Dermis blood vessel endothelial cell (primary cell): Measurements from ENCODE around the gene NR3C2. TPM values are rescaled to one million over a fixed set of nuclear protein-coding genes. Genes with fewer than 3 reads are reported as not detected.
A peak's percentile ranks its signal among the peaks of the same experiment; 100 is the strongest.

Experiments used
- DNase-seq: peaks from one replicate; pipeline ENCODE4 v3.0.0; 2010
- total RNA-seq: library from RNA; depleted of rRNA; stranded (reverse); fragments of >200 nt; gene quantifications from 2 replicates; pipeline ENCODE4 v1.2.3, GENCODE V29; 2014

NR3C2 gene
- total RNA-seq, 1 donor from 2014 or later: 9.9 TPM

DNA sequence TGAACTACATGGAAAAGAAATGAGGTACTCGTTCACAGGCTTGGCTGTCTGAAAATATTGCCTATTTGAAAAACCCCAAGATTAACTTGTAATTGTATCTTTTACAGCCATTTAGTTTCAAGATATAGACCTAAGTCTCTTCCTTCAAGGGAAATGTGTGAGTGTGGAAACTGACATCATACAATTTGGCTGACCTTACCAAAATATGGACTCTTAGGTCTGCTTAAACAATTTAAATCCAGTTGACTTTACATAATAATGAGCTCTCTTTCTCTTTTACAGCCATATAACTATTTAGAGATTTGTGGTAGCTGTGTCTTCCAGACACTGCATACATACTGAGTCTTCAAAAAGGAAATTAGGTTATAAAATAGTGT lies 186.9 kb downstream of the NR3C2 start:
- peak; percentile 29 for DNase-seq

DNA sequence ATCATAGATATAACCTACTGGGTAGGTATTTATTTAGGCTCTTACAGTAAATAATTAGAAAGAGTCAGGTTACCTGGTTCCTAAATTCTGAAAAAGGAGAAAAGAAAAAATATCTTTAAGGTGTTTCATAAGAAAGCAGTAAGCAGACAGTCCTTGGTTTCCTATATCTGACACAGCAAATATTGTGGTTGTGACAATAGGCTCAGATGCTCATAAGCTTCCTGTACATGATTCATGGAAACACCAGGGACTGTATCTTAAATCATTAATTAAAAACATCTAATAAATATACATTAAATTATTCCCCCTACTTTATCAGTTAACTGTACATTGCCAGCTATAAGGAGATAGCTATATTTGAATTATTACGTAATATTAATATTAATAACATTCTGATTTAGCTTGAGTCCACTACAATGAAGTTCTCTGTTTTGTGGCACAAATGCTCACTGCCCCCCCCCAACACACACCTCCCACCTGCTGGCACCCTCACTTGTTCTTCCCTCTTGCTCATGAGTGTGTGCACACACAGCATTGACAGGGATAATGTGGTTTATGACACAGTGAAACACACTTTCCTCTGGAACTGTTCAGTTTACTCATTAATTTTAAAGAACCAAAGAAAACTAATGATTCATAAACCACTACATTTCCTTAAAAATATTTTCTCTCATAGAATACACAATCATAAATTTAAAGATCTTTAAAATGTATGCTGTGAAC lies 187.4 kb downstream of the NR3C2 start:
- peak; percentile 41 for DNase-seq

DNA sequence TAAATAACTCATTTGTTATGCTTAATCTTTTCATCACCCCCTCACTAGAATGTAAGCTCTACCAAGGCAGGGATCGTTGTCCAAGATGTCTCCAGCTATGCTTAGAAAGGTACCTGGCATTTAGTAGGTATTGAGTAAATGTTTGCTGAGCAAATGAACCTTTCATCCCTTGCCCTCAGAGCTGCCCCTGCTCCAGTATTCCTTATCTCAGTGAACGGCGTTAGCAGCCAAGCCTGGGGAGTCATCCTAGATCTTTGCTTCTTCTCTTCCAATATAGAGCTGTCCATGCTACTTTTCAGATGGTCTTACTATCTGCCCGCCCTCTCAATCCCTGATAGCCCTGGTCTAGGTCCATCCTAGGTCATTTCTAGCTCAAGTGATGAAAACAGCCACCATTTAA lies 188.4 kb downstream of the NR3C2 start:
- DNase-seq: no peak

GRCh38 chr4:148248824-148249223 lies 193.4 kb downstream of the NR3C2 start:
- no peak for DNase-seq

DNA sequence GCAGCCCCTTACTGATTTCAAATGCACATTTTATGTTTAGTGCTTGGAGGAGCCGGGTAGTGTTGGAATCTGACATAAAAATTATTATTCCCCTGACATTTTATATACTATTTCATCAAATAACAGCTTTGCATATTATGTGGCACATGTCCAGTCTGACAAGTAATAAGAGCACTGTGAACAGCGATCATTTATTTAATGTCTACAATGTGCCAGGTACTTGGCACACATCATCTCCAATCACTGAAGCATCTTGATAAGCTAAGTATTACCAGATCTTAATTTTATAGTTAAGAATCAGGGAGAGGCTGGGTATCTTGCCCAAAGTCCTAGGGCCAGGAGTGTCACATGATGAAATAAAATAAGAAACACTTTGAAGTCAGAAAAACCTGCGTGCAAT lies 197.2 kb downstream of the NR3C2 start:
- no peak for DNase-seq

- no peak for DNase-seq
Observed at GRCh38 chr4:148243837-148244236, 198.4 kb downstream of the NR3C2 start.

DNA sequence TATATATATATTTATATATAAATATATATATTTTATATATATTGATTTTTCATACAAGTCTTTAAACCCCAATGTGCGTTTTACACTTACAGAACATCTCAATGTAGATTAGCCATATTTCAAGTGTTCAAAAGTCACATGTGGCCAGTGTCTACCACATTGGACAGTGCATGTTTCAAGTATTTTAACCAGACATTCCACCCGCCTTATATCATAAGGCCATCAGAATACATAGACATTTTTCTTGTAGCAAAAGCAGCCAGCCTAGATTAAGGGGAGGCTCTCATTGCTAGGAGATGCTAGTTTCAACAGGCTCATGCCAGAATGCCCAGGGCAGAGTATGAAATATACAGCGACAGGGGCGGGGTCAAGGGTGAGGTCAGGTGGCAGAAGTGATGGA lies 202.0 kb downstream of the NR3C2 start:
- DNase-seq: no peak

DNA sequence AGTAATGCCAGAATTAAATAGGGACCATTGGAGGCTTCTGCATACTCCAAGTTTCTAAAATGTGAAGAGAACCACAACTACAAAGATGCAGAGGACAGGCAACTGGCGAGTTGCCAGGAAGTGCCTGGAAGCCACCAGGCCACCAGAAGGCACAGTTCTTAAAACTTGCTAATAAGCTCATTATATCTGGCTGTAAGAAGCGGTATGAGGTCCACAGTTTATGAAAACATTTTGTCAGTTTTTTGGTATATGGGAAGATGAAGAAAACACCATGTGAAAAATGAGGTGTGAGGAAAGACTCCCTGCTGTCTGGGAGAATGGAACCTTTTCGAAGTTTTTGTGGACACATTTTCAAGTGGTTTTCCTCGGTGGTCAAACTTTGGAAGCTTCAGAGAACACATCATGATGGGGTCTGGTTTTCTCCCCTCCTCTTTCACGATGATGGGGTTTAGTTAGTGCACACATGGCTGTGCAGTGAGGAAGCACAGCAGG lies 202.7 kb downstream of the NR3C2 start:
- DNase-seq: no peak

DNA sequence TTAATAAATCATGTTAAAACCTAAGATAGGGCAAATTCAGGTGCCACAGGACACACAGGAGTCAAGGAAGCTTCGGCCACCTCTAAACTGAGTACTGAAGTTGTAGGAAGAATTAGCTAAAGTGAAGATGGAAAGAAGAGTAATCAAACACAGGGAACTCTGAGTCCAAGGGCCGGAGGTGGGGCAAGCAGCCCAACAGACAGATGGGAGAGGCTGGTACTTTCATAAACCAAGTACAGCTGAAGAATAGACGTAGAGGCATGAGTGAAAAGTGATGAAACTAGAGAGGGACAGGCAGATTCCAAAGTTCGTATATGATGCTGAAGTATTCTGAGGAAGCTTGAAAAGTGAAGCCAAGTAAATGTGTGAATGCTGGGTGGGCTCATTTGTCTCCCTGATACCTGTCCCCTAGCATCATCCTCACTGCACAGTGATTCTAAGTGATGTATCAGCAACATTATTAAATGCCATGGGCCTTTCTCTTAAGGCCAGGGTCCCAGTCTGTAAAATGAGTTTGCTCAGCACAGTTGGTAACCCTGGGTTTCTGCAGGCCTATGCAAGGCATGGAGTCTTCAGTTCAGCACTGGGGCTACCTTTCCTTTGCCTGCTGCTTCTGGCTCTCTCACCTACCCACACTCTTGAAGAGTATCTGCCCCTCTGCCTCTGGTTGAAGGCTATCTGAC lies 203.3 kb downstream of the NR3C2 start:
- DNase-seq: no peak

DNA sequence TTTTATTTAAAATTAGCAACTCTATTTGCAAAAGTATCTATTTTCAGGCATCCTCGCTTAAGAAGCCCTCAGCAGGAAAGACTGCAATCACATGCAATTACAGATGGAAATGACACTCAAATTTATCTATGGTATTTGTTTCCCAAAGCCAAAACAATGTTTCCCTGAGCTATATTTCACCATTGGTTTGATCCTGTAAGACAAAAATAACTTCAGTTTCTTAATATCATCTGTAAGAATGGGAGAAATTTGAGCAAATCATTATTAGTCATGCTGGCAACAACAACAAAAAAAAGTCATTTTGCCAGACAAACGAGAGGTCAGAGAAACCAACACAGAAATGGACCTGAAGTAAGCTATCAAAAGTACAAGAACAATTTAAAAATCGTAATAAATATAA lies 204.1 kb downstream of the NR3C2 start:
- DNase-seq: no peak

- DNase-seq: no peak
Observed at GRCh38 chr4:148235809-148236208, 206.4 kb downstream of the NR3C2 start.

DNA sequence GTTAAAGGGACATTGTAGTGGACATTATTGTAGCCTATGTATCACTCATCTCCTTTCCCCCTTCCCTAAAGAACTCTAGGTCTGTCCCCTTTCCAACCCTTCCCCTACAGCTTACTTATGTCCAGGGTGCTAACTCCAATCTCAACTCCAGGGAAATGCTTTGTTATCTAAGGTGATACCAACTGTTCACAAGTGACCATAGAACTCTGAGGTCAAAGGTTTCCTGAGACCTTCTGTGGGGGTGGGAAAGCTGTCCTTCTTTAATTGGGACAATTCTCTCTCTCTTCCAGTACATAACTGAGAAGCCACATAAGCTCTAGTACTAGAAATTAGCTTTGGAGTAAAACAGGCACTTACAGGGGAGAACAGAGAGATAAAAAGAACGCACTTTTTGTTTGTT lies 212.4 kb downstream of the NR3C2 start:
- DNase-seq: no peak

- DNase-seq: no peak
Observed at GRCh38 chr4:148229028-148229427, 213.2 kb downstream of the NR3C2 start.

- DNase-seq: no peak
Observed at GRCh38 chr4:148227147-148227546, 215.1 kb downstream of the NR3C2 start.

- no peak for DNase-seq
Observed at GRCh38 chr4:148226341-148226740, 215.9 kb downstream of the NR3C2 start.

DNA sequence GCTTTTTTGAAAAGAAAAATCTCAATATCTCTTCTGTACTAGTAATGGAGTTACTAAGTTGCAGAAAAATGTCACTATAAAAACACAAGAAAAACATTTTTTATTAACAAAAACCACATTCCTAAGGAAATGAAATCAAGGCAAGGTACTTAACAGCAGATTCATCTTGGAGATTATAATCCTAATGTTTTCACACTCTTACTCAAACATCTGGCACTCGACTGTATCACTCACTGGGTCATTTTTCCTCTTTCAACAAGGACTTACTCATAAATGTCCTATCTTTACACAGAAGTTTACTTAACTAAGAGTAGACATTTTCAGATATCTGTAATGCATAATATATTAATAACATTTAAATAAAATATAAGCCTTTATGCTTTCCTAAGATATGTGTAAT lies 216.6 kb downstream of the NR3C2 start:
- peak; percentile 37 for DNase-seq

- no peak for DNase-seq
Observed at GRCh38 chr4:148224476-148224875, 217.7 kb downstream of the NR3C2 start.

DNA sequence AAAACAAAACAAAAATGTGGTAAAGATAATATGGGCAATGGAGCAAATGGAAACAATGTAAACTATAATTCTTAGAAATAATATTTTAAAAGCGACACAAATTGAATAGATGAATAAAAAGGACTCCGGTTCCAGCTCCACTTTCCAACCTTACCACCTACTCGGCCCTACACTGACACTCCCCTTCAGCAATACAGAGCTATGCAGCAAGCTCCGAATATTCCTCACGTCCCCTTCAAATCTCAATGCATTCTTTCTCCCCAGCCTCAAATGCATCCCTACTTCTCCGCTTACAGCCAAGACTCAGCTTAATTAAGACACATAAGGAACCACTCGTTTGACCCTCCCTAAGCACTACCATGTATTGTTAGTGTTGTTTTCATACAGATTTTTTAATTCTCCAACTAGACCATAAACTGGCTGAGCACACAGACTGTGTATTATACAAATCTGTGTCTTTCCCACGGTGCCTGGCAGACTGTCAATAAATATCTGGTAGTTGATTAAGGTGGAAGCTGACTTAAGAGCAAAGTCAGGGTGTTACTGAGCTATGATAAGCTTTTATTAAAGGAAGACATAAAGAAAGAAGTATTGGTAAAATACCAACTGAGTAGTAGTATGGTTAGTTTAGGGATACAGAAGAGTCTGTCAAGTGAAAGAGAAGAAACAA lies 219.1 kb downstream of the NR3C2 start:
- DNase-seq: no peak

DNA sequence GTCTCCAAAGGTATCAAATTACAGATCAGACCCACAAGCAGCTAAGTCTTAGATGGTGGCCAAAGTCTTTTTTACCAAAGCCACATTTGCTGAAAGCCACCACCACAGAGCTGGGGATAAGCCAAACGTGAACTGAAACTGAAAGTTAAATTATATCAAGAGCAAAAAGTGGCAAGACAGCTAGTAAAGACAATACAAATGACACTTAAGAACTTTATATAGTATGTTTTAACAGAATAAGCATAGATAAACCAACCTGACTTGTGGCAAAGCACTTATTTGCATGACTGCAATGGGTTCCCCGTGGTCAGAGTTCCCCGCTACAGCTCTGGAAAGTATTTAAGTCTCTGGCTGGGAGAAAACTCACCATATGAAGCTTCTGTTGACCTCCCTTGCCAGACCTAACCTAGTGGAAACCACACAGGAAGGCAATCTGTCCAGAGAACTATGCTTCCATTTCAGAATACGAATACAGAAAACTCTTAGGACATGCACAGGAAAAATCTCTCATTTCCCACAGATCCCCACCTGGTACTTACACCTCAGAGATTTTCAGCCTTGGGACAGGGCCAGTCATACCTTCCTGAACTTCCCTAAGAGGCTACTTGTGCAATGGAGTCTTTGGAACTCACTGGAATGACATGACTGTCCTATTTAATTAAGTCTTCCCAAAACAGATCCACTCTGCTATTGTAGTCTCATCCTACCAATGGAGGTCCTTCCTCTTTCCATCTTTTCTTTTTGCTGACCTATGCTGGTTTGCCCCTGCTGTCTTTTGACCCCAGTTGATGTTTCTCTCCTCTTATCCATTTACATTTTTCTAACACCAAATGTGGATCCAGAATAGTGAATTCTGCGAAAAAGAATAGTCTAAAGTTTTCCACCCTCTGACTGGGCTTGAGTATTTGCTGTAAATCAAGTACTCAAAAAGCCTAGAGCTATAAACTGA lies 225.1 kb downstream of the NR3C2 start:
- peak; percentile 58 for DNase-seq

GRCh38 chr4:148216321-148216720 lies 225.9 kb downstream of the NR3C2 start:
- no peak for DNase-seq

- DNase-seq: no peak
Observed at GRCh38 chr4:148215202-148215601, 227.0 kb downstream of the NR3C2 start.

GRCh38 chr4:148214529-148215166 lies 227.6 kb downstream of the NR3C2 start:
- no peak for DNase-seq
